Measurements from ENCODE around the gene CNN3.

Gene CNN3

GRCh38 chr1:94922761-94923331 lies 4.1 kb downstream of the CNN3 start:
- no peak for DNase-seq

- DNase-seq, result no peak
Observed at GRCh38 chr1:94921977-94922376, 4.9 kb downstream of the CNN3 start.

- no peak for DNase-seq
Observed at GRCh38 chr1:94920061-94920460, 6.8 kb downstream of the CNN3 start.

- DNase-seq, result no peak
Observed at GRCh38 chr1:94919241-94920030, 7.5 kb downstream of the CNN3 start.

GRCh38 chr1:94917251-94917650 lies 9.7 kb downstream of the CNN3 start:
- DNase-seq, result no peak

GRCh38 chr1:94912263-94913184 lies 14.4 kb downstream of the CNN3 start:
- DNase-seq, result no peak

GRCh38 chr1:94909486-94909885 lies 17.4 kb downstream of the CNN3 start:
- no peak for DNase-seq

- DNase-seq, result no peak
Observed at GRCh38 chr1:94908965-94909364, 17.9 kb downstream of the CNN3 start.

- DNase-seq, result no peak
Observed at GRCh38 chr1:94908190-94908589, 18.7 kb downstream of the CNN3 start.

- DNase-seq, result no peak
Observed at GRCh38 chr1:94907136-94907535, 19.8 kb downstream of the CNN3 start.

- no peak for DNase-seq
Observed at GRCh38 chr1:94906382-94906781, 20.5 kb downstream of the CNN3 start.

- DNase-seq, result no peak
Observed at GRCh38 chr1:94905207-94905606, 21.7 kb downstream of the CNN3 start.

- DNase-seq, result no peak
Observed at GRCh38 chr1:94903280-94904009, 23.5 kb downstream of the CNN3 start.

GRCh38 chr1:94901841-94902240 lies 25.1 kb downstream of the CNN3 start:
- no peak for DNase-seq

- no peak for DNase-seq
Observed at GRCh38 chr1:94899756-94900155, 27.2 kb downstream of the CNN3 start.

- DNase-seq, result no peak
Observed at GRCh38 chr1:94898491-94899385, 28.2 kb downstream of the CNN3 start.

GRCh38 chr1:94895518-94895917 lies 31.4 kb downstream of the CNN3 start:
- DNase-seq, result no peak

- DNase-seq, result no peak
Observed at GRCh38 chr1:94894630-94895029, 32.3 kb downstream of the CNN3 start.

- DNase-seq, result no peak
Observed at GRCh38 chr1:94892604-94893254, 34.2 kb downstream of the CNN3 start.

GRCh38 chr1:94888201-94888600 lies 38.7 kb downstream of the CNN3 start:
- DNase-seq, result no peak

- no peak for DNase-seq
Observed at GRCh38 chr1:94887603-94888171, 39.2 kb downstream of the CNN3 start.
